Hepatocyte (in vitro differentiated cells): ENCODE measurements around the gene GMNN.

Source experiments
- CTCF ChIP-seq: fragments of 200-600 bp; sonication (generic); IDR thresholded peaks from 2 replicates; pipeline ENCODE4 v1.5.1; 2016; ENCODE audit warnings: antibody characterized with exemption, mild to moderate bottlenecking; ENCODE audit not compliant: poor library complexity
- EZH2 ChIP-seq: fragments of 200-600 bp; sonication (generic); IDR thresholded peaks from 2 replicates; pipeline ENCODE4 v1.6.1; 2016; ENCODE audit warnings: antibody characterized with exemption, mild to moderate bottlenecking, borderline replicate concordance

- TF ChIP-seq EZH2 (no peak), CTCF (no peak)
Observed at GRCh38 chr6:24752917-24753492, 21.7 kb upstream of the GMNN start.
